IPS DF 6.9 (cell line): ENCODE measurements around the gene RPS6KB2.
A peak's percentile ranks its signal among the peaks of the same experiment; 100 is the strongest.

Source experiments
- DNase-seq: peaks from one replicate; pipeline ENCODE4 v3.0.0-alpha.2; 2013; ENCODE audit warnings: low read depth, low spot score
- H3K27ac ChIP-seq: one replicate; pipeline ENCODE4 v1.5.1; 2013; ENCODE audit warnings: low read length, control low read depth
- H3K27me3 ChIP-seq: 2 replicates; pipeline ENCODE4 v1.6.1; 2013; ENCODE audit warnings: mild to moderate bottlenecking, low read length; ENCODE audit not compliant: control insufficient read depth, insufficient read depth
- H3K36me3 ChIP-seq: 2 replicates; pipeline ENCODE4 v1.6.1; 2013; ENCODE audit warnings: low read length; ENCODE audit not compliant: control insufficient read depth, insufficient read depth
- H3K4me1 ChIP-seq: 2 replicates; pipeline ENCODE4 v1.6.1; 2013; ENCODE audit warnings: low read length; ENCODE audit not compliant: control insufficient read depth, insufficient read depth
- H3K4me3 ChIP-seq: 2 replicates; pipeline ENCODE4 v1.5.1; 2013; ENCODE audit warnings: mild to moderate bottlenecking, low read length
- H3K9me3 ChIP-seq: 2 replicates; pipeline ENCODE4 v1.6.1; 2013; ENCODE audit warnings: low read length, inconsistent platforms; ENCODE audit not compliant: control insufficient read depth, insufficient read depth
- WGBS: extraction: QIAGEN DNeasy Blood & Tissue Kit; methylation state at CpG from one replicate; pipeline ENCODE4 v1.1.7; 2013; ENCODE audit warnings: mixed read lengths, missing lambda C conversion rate; ENCODE audit not compliant: insufficient read length, insufficient coverage; 5-methylcytosine and 5-hydroxymethylcytosine counted together

Gene RPS6KB2

DNA sequence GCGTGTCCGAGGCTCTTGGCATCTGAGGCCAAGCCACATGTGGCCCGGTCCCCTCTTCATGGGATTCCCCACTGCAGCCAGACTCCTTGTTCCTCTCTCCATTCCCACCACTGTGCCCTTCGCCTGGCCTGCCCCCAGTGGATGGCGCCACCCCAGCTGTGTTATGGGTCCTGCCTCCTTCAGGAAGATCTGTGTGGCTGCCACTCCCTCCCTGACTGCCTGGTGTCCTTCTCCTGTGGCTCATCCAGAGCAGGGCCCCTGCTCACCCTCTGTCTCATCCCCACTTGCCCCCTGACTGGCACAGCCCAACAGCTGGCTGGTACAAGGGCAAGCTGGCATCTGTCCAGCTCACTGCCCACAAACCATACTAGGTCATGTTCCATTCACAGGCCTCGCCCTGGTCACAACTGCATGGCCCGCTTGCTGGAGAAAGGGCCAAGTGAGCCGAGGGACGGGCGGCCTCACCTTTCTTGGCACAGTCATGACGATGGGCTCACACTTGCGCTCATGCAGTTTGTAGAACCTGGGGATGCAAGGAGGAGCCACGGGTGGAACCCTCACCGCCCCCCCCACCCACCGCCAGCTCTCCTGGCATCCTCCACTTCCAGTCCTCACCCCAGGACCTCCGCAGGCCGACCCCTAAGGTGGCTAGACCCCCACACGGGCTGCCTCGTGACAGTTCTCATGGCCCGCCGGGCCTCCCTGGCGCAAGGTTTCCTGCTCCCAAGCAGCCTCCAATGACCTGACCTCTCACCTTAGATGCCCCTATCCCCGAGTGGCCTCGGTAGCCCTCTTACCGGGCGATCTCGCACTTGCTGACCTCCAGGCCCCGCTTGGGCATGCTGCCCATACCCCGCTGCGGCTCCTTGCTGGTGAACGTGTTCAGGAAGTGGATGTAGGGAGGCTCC, 11.3 kb downstream of the RPS6KB2 start:
- Histone ChIP-seq H3K27me3 (no peaks in the 10 kb centered on the region), H3K4me3 (no peak overlapping the region), H3K9me3 (no peaks in the 10 kb centered on the region), H3K4me1 (peaks cover 6% of the 10 kb centered on the region), H3K36me3 (peaks cover 9% of the 10 kb centered on the region; the same call in 1 of the 2 replicates), H3K27ac (no peak overlapping the region)
- WGBS, result no CpG with 5 or more reads among the region's 31 CpGs
- DNase-seq, result no peak

DNA sequence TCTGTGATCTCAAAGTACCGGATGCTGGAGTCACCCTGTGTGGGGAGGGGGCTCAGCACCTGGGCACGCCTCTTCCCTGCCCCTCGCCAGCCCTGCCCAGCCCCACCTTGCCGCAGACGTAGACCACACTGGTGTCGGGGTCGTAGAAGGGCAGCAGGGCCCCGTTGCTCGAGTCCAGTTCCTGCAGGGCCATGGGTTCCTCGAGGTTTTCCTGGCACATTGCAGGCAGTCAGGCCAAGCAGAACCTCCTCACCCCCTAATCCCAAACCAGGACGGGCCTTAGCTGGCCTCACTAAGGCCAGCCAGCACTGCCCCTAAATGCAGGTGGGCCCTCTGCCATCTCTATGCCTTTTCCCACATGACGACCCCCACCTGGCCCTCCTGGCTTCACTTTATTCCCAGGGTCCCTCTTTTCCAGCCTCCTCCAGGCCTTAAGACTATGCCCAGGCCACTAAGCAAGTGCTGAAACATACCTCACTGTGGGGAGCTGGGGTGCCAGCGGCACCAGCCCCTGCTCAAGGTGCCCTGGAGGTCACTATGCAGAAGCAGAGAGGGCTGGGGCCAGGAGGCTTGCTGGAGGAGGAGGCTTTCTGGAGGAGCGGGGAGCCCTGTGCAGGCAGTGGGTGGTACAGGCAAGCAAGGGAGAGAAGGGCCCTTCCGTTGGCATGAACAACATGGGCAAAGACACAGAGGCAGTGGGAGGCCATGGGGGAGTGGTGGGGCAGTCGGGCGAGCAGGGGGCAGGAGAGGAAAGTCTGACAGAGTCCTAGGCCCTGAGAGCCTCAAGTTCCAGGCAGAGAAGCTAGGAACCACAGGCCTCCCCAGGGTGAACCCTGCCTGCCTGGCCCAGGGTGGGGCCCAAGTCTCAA, 12.2 kb downstream of the RPS6KB2 start:
- WGBS, result no CpG with 5 or more reads among the region's 17 CpGs
- no peak overlapping the region for H3K27ac ChIP-seq
- H3K36me3 ChIP-seq, result peaks cover 7% of the 10 kb centered on the region; the same call in 1 of the 2 replicates
- peaks cover 6% of the 10 kb centered on the region for H3K4me1 ChIP-seq
- H3K4me3 ChIP-seq, result no peak overlapping the region
- no peak for DNase-seq
- H3K9me3 ChIP-seq, result no peaks in the 10 kb centered on the region
- H3K27me3 ChIP-seq, result no peaks in the 10 kb centered on the region

DNA sequence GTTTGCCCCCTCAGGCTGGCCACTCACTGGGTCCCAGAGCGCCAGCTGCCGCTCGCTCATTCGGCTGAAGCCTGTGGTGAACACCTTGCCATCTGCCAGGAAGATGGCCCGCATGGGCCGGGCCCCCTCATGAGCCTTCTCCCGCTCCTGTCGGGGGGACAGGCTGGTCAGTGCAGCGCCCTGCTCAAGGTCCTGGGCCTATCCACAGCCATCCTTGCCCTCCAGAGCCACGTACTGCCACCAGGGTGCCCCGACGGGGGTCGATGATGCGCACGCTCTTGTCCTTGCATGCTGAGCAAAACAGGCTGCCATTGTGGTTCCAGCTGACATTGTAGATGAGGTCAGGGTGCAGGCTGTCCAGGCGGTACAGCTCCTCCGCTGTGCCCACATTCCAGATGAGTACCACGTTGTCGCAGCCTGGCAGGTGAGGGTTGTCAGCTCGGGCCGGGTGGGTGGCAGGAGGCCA, 12.8 kb downstream of the RPS6KB2 start:
- H3K9me3 ChIP-seq, result no peaks in the 10 kb centered on the region

DNA sequence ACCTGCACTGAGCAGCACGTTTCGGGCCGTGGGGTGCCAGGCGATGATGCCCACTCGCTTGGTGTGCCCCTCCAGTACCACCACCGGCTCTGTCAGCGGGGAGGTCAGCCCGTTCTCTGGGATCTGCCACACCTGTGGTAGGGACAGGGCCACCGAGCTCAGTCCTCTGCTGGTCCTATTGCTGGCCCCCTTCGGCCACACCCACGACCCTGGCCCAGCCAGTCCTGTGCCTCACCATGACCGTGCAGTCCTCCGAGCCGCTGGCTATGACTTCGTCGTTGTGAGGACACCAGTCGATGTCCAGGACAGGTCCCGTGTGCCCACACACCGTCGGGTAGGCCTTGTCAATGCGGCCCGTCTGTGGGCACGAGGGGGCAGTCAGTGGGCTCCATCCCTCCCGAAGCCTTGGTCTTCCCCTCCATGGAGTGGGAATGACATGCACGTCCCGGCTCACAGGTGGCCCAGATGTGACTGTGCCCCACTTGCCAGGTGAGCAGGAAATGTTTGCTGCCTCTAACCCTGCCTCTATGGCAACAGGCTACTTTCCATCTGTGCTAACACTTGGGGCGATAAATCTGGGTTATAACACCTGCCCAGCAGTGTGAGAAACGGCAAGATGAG, 13.5 kb downstream of the RPS6KB2 start:
- Histone ChIP-seq H3K4me3 (no peak overlapping the region), H3K27ac (no peak overlapping the region), H3K9me3 (no peaks in the 10 kb centered on the region), H3K27me3 (no peaks in the 10 kb centered on the region), H3K4me1 (peaks cover 2% of the 10 kb centered on the region), H3K36me3 (peaks cover 7% of the 10 kb centered on the region; the same call in 1 of the 2 replicates)
- DNase-seq, result no peak
- no CpG with 5 or more reads among the region's 28 CpGs for WGBS

More for the DNA sequence above, 12.8 kb downstream of the RPS6KB2 start:
- no peak for DNase-seq
- no peaks in the 10 kb centered on the region for H3K27me3 ChIP-seq
- no peak overlapping the region for H3K27ac ChIP-seq
- no peak overlapping the region for H3K4me3 ChIP-seq
- no CpG with 5 or more reads among the region's 21 CpGs for WGBS
- H3K36me3 ChIP-seq, result peaks cover 7% of the 10 kb centered on the region; the same call in 1 of the 2 replicates
- H3K4me1 ChIP-seq, result peaks cover 4% of the 10 kb centered on the region

- Histone ChIP-seq H3K4me1 (peaks cover under 1% of the 10 kb centered on the region; the same call in 1 of the 2 replicates), H3K4me3 (peak overlapping the region; percentile 81; the same call in 1 of the 2 replicates), H3K27ac (no peak overlapping the region), H3K36me3 (peaks cover 7% of the 10 kb centered on the region; the same call in 1 of the 2 replicates), H3K27me3 (no peaks in the 10 kb centered on the region), H3K9me3 (no peaks in the 10 kb centered on the region)
- no CpG with 5 or more reads among the region's 45 CpGs for WGBS
- no peak for DNase-seq
These were observed 14.5 kb downstream of the RPS6KB2 start for GRCh38 chr11:67442504-67443404.

- Histone ChIP-seq H3K27me3 (no peaks in the 10 kb centered on the region), H3K9me3 (no peaks in the 10 kb centered on the region), H3K4me3 (no peak overlapping the region), H3K4me1 (no peaks in the 10 kb centered on the region; the same call in 1 of the 2 replicates), H3K36me3 (peaks cover 4% of the 10 kb centered on the region; the same call in 1 of the 2 replicates), H3K27ac (no peak overlapping the region)
- no CpG with 5 or more reads among the region's 5 CpGs for WGBS
- no peak for DNase-seq
These were observed 17.2 kb downstream of the RPS6KB2 start for GRCh38 chr11:67445515-67445914.

DNA sequence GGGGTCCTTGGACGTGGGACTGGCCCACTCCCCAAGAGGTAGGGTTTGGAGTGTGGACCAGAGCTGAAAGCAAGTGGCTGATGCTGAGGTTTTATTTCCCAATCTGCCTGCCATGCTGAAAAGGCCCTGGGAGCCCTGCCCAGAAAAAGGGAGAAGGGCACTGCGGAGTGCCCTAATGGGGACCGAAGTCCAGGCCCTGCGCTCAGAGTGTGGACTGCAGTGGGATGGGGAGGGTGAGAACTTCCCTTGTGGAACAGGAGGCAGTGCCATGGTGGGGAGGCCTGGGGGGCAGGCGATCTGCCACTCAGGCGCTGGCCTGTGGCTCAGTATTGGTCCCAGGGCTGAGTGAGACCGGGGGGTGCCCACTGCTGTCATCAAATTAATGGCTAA, 19.9 kb downstream of the RPS6KB2 start:
- no CpG with 5 or more reads among the region's 7 CpGs for WGBS
- Histone ChIP-seq H3K36me3 (no peaks in the 10 kb centered on the region; the same call in 1 of the 2 replicates), H3K27ac (no peak overlapping the region), H3K9me3 (no peaks in the 10 kb centered on the region), H3K4me3 (no peak overlapping the region), H3K27me3 (no peaks in the 10 kb centered on the region), H3K4me1 (no peaks in the 10 kb centered on the region)
- DNase-seq, result no peak

DNA sequence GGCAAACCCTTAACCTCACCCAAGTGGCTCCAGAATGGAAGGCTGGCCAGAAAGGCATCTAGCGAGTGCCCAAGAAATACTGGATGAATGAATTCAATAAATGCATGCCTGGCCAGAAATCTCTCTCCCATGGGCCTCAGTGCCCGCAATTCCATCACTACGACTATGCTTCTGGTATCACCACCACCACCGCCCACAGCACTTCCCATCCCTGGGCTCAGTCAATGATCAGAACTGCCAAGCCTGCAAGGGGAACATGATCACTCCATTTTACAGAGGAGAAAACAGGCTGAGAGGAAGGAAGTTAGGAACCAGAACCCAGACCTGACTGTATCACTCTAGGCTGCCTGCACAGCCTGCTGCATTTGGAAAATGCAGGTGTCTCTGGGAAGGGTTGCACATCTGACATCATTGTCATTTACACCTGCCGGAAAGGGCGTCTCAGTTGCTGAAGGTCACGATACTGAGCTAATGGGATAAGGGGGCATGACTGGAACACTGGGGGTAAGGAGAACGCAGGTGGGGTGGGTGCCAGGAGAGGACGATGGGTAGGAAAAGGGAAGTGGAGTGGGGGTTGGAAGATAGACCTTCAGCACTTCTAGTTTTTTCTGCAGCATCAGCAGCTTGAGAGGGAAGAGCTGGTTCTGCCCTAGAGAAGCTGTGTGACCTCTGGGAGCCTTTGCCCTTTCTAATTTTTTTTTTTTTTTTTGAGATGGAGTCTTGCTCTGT, 21.0 kb downstream of the RPS6KB2 start:
- no peaks in the 10 kb centered on the region for H3K27me3 ChIP-seq
- no peak for DNase-seq
- H3K4me1 ChIP-seq, result no peaks in the 10 kb centered on the region
- H3K27ac ChIP-seq, result no peak overlapping the region
- H3K36me3 ChIP-seq, result no peaks in the 10 kb centered on the region; the same call in 1 of the 2 replicates
- no peak overlapping the region for H3K4me3 ChIP-seq
- WGBS, result no CpG with 5 or more reads among the region's 9 CpGs
- no peaks in the 10 kb centered on the region for H3K9me3 ChIP-seq
